Fibroblast of pulmonary artery (primary cell): ENCODE measurements around the gene PAPOLB.

Experiments used
- DNase-seq: peaks from one replicate; pipeline ENCODE4 v3.0.0-alpha.2; 2010; ENCODE audit warnings: low read depth
- H3K4me3 ChIP-seq: replicated peaks from 2 replicates; pipeline ENCODE4 v1.5.1; 2011; ENCODE audit warnings: low read depth, mild to moderate bottlenecking, control low read depth, low read length, moderate library complexity
- CTCF ChIP-seq: IDR thresholded peaks from 2 replicates; pipeline ENCODE4 v1.5.1; 2011; ENCODE audit warnings: mild to moderate bottlenecking, control low read depth, low read length, inconsistent platforms; ENCODE audit errors: missing control alignments

The PAPOLB gene

GRCh38 chr7:4851459-4852422 lies 10.1 kb downstream of the PAPOLB start:
- DNase-seq = no peak
- no peak overlapping the region for H3K4me3 ChIP-seq
- no peak for TF ChIP-seq CTCF

GRCh38 chr7:4850262-4850795 lies 11.5 kb downstream of the PAPOLB start:
- no peak for DNase-seq
- no peak overlapping the region for H3K4me3 ChIP-seq
- no peak for TF ChIP-seq CTCF

GRCh38 chr7:4849390-4849789 lies 12.4 kb downstream of the PAPOLB start:
- H3K4me3 ChIP-seq = no peak overlapping the region
- peak; percentile 34 for DNase-seq
- TF ChIP-seq CTCF = peak; percentile 30

GRCh38 chr7:4845740-4846142 lies 16.1 kb downstream of the PAPOLB start:
- peak; percentile 56 for DNase-seq
- peak; percentile 52 for TF ChIP-seq CTCF
- peak overlapping the region; percentile 44 for H3K4me3 ChIP-seq

GRCh38 chr7:4842319-4843064 lies 19.3 kb downstream of the PAPOLB start:
- H3K4me3 ChIP-seq = no peak overlapping the region
- TF ChIP-seq CTCF = no peak
- peak; percentile 71 for DNase-seq

GRCh38 chr7:4841836-4842235 lies 20.0 kb downstream of the PAPOLB start:
- no peak for TF ChIP-seq CTCF
- DNase-seq = no peak
- H3K4me3 ChIP-seq = no peak overlapping the region
